Lower leg skin (tissue), 3 donors: Measurements from ENCODE around the gene ELOVL4.

ENCODE experiments used
- CTCF ChIP-seq, 3 donors: fragments of 450-650 bp; IDR thresholded peaks; one replicate each; pipeline ENCODE4 v1.5.1; 2016; ENCODE audit warnings: antibody characterized with exemption in 3 of 3, mild to moderate bottlenecking in 3 of 3, moderate library complexity in 2 of 3
- POLR2A ChIP-seq, 2 donors: fragments of 450-650 bp; IDR thresholded peaks; one replicate each; pipeline ENCODE4 v1.6.1; 2016 to 2017; ENCODE audit warnings: antibody characterized with exemption in 2 of 2, mild to moderate bottlenecking in 1 of 2, moderate library complexity in 1 of 2

GRCh38 chr6:79911992-79912391, 35.4 kb downstream of the ELOVL4 start:
- TF ChIP-seq CTCF (IDR thresholded peaks at IDR 0.05) = no peak
- TF ChIP-seq POLR2A (IDR thresholded peaks at IDR 0.05) = no peak
